Right ventricle myocardium inferior (tissue), 1 donor: ENCODE measurements around the gene RETN. TPM values are rescaled to one million over a fixed set of nuclear protein-coding genes. Genes with fewer than 3 reads are reported as not detected.
A peak's percentile ranks its signal among the peaks of the same experiment; 100 is the strongest.

Experiments used
- ATAC-seq: fragments of 200-7000 bp; cut with Tn5 transposase; one replicate; pipeline ENCODE4 v1.9.1; 2020; ENCODE audit warnings: mild to moderate bottlenecking, moderate library complexity
- DNase-seq: peaks from one replicate; pipeline ENCODE4 v3.0.0; 2021; ENCODE audit errors: missing footprints
- intact Hi-C: fragments of 100-400 bp; cut with DNase I; formaldehyde crosslinking; loops from one replicate; pipeline ENCODE4 v1.11.0; 2022
- total RNA-seq: library from RNA; stranded (reverse); fragmentation: NEBNext Ultra II Directional; extraction: Animal tissue kit (Norgen Biotek cat#: 25700); gene quantifications from one replicate; pipeline ENCODE4 v1.2.1, GENCODE V29; 2021
- donor health status: DM: no; HTN: yes; CAD: no; lungs with severe emphysema.

The RETN gene
- total RNA-seq, 1 donor from 2014 or later, result 1.2 TPM

DNA sequence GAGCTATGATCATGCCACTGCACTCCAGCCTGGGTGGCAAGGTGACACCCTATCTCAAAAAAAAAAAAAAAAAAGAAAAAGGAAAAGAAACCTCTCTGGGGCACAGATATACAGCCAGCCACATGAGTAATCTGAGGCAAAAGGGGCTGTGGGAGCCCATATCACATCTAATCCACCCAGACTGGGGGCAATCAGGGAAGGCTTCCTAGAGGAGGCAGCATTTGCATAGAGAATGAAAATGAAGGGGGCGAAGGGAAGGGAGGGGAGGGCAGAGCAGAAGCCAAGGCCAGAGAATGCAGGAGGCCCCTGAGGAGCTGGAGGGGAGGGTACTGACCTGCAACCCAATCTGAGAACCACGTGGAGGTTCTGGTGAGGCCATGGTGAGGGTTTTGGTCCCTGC is 18.7 kb upstream of the RETN start:
- no peak for ATAC-seq
- intact Hi-C loops, result no loop called here
- DNase-seq, result no peak

- DNase-seq (peak; percentile 94), ATAC-seq (peak; percentile 77)
- intact Hi-C loops, result no loop called here
Measured at GRCh38 chr19:7652061-7652641, 16.7 kb upstream of the RETN start.

DNA sequence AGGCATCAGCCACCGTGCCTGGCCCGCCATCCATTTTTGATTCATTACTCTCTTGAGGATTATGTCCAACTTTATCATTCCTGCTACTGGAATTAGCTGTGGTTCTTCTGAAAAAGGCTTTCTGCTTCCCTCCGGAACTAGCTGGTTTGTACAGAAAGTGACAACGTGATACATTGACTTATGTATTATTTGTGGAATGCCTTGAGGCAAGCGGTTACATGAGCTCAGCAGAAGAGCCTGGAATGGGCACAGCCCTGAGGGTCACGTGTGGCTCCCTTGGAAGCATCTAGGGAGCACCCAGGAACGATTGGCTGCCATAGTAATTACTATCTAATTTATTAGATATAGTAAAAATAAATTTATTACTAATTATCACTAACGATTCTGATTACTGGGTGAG is 14.4 kb upstream of the RETN start:
- DNase-seq, result peak; percentile 20
- ATAC-seq, result no peak
- intact Hi-C loops, result no loop called here

DNA sequence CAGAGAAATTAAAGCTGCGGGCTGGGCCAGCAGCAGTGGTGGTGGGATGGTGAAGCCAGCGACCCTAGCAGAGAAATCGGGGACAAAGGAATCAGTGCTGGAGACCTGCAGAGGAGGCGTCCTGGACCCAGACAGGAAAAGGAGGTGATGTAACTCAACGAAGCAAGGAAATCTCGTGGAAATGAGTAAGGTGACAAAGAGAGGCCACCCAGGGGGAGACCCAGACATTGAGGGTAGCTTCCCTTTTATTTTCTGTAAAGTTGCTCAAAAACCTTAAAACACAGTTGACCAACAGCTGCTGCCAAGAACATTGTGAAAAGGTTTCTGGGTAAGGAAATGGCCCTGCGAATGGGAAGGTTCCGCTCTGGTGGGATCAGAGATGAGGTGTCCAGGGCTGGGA is 13.3 kb upstream of the RETN start:
- intact Hi-C loops, result no loop called here
- ATAC-seq (no peak), DNase-seq (peak; percentile 11)

- ATAC-seq (peak; percentile 46), DNase-seq (peak; percentile 69)
- intact Hi-C loops, result no loop called here
Measured at GRCh38 chr19:7657131-7657751, 11.6 kb upstream of the RETN start.

GRCh38 chr19:7658219-7658686 is 10.6 kb upstream of the RETN start:
- intact Hi-C loops, result no loop called here
- DNase-seq (no peak), ATAC-seq (no peak)

- no peak for ATAC-seq
- intact Hi-C loops, result no loop called here
- DNase-seq, result no peak
Measured at GRCh38 chr19:7661744-7662538, 6.9 kb upstream of the RETN start.

- intact Hi-C loops, result no loop called here
- ATAC-seq (no peak), DNase-seq (no peak)
Measured at GRCh38 chr19:7662657-7663056, 6.2 kb upstream of the RETN start.

DNA sequence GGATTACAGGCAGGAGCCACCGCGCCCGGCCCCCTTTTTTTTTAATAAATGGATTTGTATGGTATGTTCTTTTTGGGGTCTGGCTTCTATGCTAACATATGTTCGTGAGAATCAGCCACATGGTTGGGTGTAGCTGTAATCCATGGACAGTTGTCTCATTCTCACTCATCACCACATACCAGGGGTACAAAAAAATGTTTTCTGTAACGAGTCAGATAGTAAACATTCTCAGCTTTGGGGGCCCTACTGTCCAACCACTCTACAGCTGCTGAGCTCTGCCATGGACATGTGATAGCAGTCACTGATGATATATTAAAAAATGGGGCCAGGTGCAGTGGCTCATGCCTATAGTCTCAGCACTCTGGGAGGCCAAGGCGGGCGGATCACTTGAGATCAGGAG is 5.1 kb upstream of the RETN start:
- intact Hi-C loops, result no loop called here

GRCh38 chr19:7665076-7665475 is 3.8 kb upstream of the RETN start:
- DNase-seq, result no peak
- intact Hi-C loops, result no loop called here

More for the DNA sequence above, 5.1 kb upstream of the RETN start:
- DNase-seq, result no peak
- ATAC-seq, result no peak

DNA sequence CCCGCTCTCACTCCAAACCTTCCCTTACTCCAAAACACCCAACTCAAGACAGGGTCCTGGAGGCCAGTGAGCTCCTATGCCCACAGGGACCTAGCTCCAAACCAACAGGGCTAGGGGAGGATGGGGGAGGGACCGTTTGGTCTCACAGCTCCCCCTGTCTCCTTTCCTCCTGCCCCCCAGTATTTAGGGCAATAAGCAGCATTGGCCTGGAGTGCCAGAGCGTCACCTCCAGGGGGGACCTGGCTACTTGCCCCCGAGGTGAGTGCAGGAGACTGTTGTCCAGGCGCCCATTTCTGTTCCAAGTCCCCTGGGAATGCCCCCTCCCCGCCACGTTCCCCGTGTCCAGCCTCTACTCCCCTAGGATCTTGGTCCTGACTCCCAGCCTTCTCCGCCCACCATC is 792 bp downstream of the RETN start:
- intact Hi-C loops, result no loop called here
- DNase-seq, result no peak

More at GRCh38 chr19:7665076-7665475, 3.8 kb upstream of the RETN start:
- no peak for ATAC-seq

DNA sequence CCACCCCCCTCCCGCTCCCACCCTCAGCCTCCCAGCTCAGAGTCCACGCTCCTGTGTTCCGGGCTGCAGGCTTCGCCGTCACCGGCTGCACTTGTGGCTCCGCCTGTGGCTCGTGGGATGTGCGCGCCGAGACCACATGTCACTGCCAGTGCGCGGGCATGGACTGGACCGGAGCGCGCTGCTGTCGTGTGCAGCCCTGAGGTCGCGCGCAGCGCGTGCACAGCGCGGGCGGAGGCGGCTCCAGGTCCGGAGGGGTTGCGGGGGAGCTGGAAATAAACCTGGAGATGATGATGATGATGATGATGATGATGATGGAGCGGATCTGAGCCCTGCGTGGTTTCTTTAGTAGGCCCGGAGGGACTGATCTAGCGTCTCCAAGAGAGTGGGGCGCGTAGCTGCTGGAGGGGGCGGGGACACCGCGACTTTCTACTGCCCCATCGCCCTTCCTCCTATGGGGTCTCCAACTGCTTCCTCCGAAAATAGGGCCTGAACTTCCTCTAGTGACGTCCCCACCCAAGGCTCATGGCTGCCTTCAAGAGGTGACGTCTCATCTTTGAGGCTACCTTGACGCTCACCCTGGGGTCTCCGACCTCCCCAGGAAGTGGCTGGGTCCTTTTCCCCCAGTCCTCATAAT is 1.4 kb downstream of the RETN start:
- ATAC-seq (no peak), DNase-seq (peak; percentile 78)
- intact Hi-C loops, result no loop called here

More for the DNA sequence above, 792 bp downstream of the RETN start:
- no peak for ATAC-seq

- DNase-seq (no peak), ATAC-seq (no peak)
- intact Hi-C loops, result no loop called here
Measured at GRCh38 chr19:7670790-7671189, 1.9 kb downstream of the RETN start.

GRCh38 chr19:7672522-7672921 is 3.7 kb downstream of the RETN start:
- intact Hi-C loops, result no loop called here
- ATAC-seq (no peak), DNase-seq (no peak)

- DNase-seq, result peak; percentile 89
- ATAC-seq, result peak; percentile 77
- intact Hi-C loops, result no loop called here
Measured at GRCh38 chr19:7674010-7675005, 5.5 kb downstream of the RETN start.

GRCh38 chr19:7676376-7676775 is 7.5 kb downstream of the RETN start:
- intact Hi-C loops, result no loop called here
- ATAC-seq, result no peak
- DNase-seq, result no peak

GRCh38 chr19:7676854-7677253 is 8.0 kb downstream of the RETN start, which contains the start of gene MCEMP1:
MCEMP1 (plus strand) TSS chr19:7677090; CDS start chr19:7677121, 31 bp downstream.
- intact Hi-C loops, result no loop called here
- peak; percentile 76 for DNase-seq
- no peak for ATAC-seq

DNA sequence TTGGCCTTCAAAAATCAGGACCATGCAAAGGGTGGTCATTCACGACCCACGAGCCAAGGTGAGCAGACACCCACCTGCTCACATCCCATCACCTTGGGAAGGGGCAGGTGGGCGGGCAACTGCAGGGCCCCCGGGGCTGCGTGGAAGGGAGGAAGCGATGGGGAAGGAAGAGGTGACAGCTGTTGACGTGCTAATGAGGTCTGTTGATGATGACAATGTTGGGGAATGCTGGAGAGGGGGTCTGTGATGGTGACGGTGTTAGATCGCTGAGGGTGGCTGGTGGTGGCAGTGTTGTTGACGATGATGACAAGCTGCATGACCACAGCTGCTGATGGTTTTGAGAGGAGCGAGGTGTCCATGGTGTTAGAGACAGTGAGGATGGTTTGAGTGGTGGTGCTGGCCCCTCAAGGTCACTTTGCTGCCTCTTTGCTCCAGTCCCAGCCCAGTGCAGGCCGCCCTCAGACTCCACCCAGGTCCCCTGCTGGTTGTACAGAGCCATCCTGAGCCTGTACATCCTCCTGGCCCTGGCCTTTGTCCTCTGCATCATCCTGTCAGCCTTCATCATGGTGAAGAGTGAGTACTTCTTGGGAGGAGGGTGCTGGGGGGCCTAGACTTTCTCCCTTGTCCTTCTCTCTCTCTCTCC is 8.9 kb downstream of the RETN start:
- no peak for ATAC-seq
- intact Hi-C loops, result no loop called here
- no peak for DNase-seq
